Keratinocyte (primary cell): ENCODE data around the gene TMEM52. TPM values are rescaled to one million over a fixed set of nuclear protein-coding genes. Genes with fewer than 3 reads are reported as not detected.

ENCODE experiments used
- DNase-seq: peaks from one replicate; pipeline ENCODE4 v3.0.0-alpha.2; 2011; ENCODE audit warnings: low read depth, missing footprints, low spot score
- FAIRE-seq: peaks from 2 replicates; lab custom pipeline; 2011; peaks lifted over from hg19 to GRCh38; lab: Jason Lieb, UNC
- H2AFZ ChIP-seq: 2 replicates; pipeline ENCODE4 v1.6.0; 2012; ENCODE audit warnings: low read length, control low read depth, inconsistent platforms; ENCODE audit not compliant: control insufficient read depth
- H3K27ac ChIP-seq: 2 replicates; pipeline ENCODE4 v1.5.1; 2011; ENCODE audit warnings: low read length; ENCODE audit not compliant: control insufficient read depth, insufficient read depth
- H3K27me3 ChIP-seq: 3 replicates; pipeline ENCODE4 v1.6.0; 2011; ENCODE audit warnings: low read length; ENCODE audit not compliant: control insufficient read depth, insufficient read depth; ENCODE audit errors: extremely low read depth
- H3K36me3 ChIP-seq, 2 experiments: 2 replicates in 1 of 2; 3 replicates in 1 of 2; pipeline ENCODE4 v1.5.1; 2011; ENCODE audit warnings: low read length in 2 of 2, mild to moderate bottlenecking in 1 of 2; ENCODE audit not compliant: control insufficient read depth in 2 of 2, insufficient read depth in 2 of 2; ENCODE audit errors: extremely low read depth in 1 of 2
- H3K4me1 ChIP-seq: 3 replicates; pipeline ENCODE4 v1.5.1; 2011; ENCODE audit warnings: low read length; ENCODE audit not compliant: control insufficient read depth, insufficient read depth; ENCODE audit errors: extremely low read depth
- H3K4me2 ChIP-seq: 3 replicates; pipeline ENCODE4 v1.6.0; 2011; ENCODE audit warnings: low read depth, low read length; ENCODE audit not compliant: control insufficient read depth, insufficient read depth; ENCODE audit errors: extremely low read depth
- H3K4me3 ChIP-seq, 3 experiments: fragments of 200-600 bp in 1 of 3; sonication (generic) in 1 of 3; 2 replicates in 2 of 3; 3 replicates in 1 of 3; pipeline ENCODE4 v1.5.1; 2011 to 2016; ENCODE audit warnings: low read length in 3 of 3, mild to moderate bottlenecking in 3 of 3, control low read depth in 2 of 3, inconsistent platforms in 1 of 3, low read depth in 1 of 3, mixed read lengths in 1 of 3, mixed run types in 1 of 3, moderate library complexity in 1 of 3; ENCODE audit not compliant: control insufficient read depth in 2 of 3, insufficient read depth in 2 of 3; ENCODE audit errors: extremely low read depth in 1 of 3
- H3K79me2 ChIP-seq: 2 replicates; pipeline ENCODE4 v1.6.0; 2012; ENCODE audit warnings: low read length; ENCODE audit not compliant: control insufficient read depth, insufficient read depth
- H3K9ac ChIP-seq: 3 replicates; pipeline ENCODE4 v1.6.0; 2011; ENCODE audit warnings: low read length; ENCODE audit not compliant: control insufficient read depth, insufficient read depth; ENCODE audit errors: extremely low read depth
- H3K9me1 ChIP-seq: 3 replicates; pipeline ENCODE4 v1.6.0; 2011; ENCODE audit warnings: low read length; ENCODE audit not compliant: control insufficient read depth, insufficient read depth; ENCODE audit errors: extremely low read depth
- H3K9me3 ChIP-seq: 2 replicates; pipeline ENCODE4 v1.5.1; 2012; ENCODE audit warnings: low read depth, low read length; ENCODE audit not compliant: control insufficient read depth
- H4K20me1 ChIP-seq: 3 replicates; pipeline ENCODE4 v1.6.0; 2011; ENCODE audit warnings: low read length; ENCODE audit not compliant: control insufficient read depth, insufficient read depth; ENCODE audit errors: extremely low read depth
- CTCF ChIP-seq, 3 experiments: IDR thresholded peaks in 1 of 3; conservative IDR thresholded peaks in 1 of 3; optimal IDR thresholded peaks in 1 of 3; 2 replicates in 2 of 3; 3 replicates in 1 of 3; pipeline versions ENCODE3 to v1.5.1; 2011; ENCODE audit warnings: low read length in 3 of 3, mild to moderate bottlenecking in 3 of 3, moderate library complexity in 2 of 3, control low read depth in 1 of 3, inconsistent platforms in 1 of 3; ENCODE audit not compliant: insufficient read depth in 2 of 3; ENCODE audit errors: extremely low read depth in 1 of 3
- EZH2 ChIP-seq: IDR thresholded peaks from one replicate; pipeline ENCODE4 v1.6.1; 2012; ENCODE audit warnings: inconsistent platforms, mild to moderate bottlenecking, low read length, moderate library complexity
- dilution Hi-C: fragments of 300-500 bp; cut with MboI; formaldehyde crosslinking; loops from one replicate; pipeline ENCODE4 v1.7.0; 2020; ENCODE audit warnings: low sequenced_read_pairs; ENCODE audit not compliant: extremely low pct_ligation_motif_present
- polyA plus RNA-seq, 5 experiments: library from polyadenylated mRNA; depleted of rRNA in 3 of 5; stranded (reverse) in 3 of 5; stranded (forward) in 1 of 5; unstranded in 1 of 5; fragments of >200 nt; gene quantifications; 1 replicate in 1 of 5; 2 replicates in 3 of 5; 3 replicates in 1 of 5; pipeline versions ENCODE4 v1.2.1 to v1.2.3, GENCODE V29; 2011 to 2012; ENCODE audit warnings: missing spikeins in 2 of 5, low read depth in 1 of 5, low replicate concordance in 1 of 5

The TMEM52 gene
- polyA plus RNA-seq, 1 donor (not counting 4 experiments of a cell fraction or from before 2014, with no cell fraction given), result 0.10 TPM

GRCh38 chr1:1910033-1910465 is 9.0 kb downstream of the TMEM52 start:
- DNase-seq (no peak), FAIRE-seq (peak; percentile 26)
- H2AFZ ChIP-seq, result no peak overlapping the region
- no peak overlapping the region for H3K27ac ChIP-seq
- H3K9ac ChIP-seq, result peak overlapping the region; percentile 62
- dilution Hi-C loops, result no loop called here
- peak overlapping the region; percentile 76 for H3K4me2 ChIP-seq
- TF ChIP-seq EZH2 (no peak), CTCF (optimal IDR thresholded peaks at IDR 0.05 in 1 of 3, IDR thresholded peaks at IDR 0.05 in 1 of 3, conservative IDR thresholded peaks at IDR 0.05 in 1 of 3; ENCODE audit: extremely low read depth in 1 of 3, insufficient read depth in 2 of 3, low read length in 3 of 3) (no peak)
- no peak overlapping the region for H3K4me3 ChIP-seq
- H3K27me3 ChIP-seq, result no peaks in the 10 kb centered on the region
- no peaks in the 10 kb centered on the region for H3K9me3 ChIP-seq
- H3K79me2 ChIP-seq, result no peaks in the 10 kb centered on the region
- H3K36me3 ChIP-seq, result no peaks in the 10 kb centered on the region
- H3K4me1 ChIP-seq, result peaks cover 19% of the 10 kb centered on the region
- no peaks in the 10 kb centered on the region for H3K9me1 ChIP-seq
- H4K20me1 ChIP-seq, result no peaks in the 10 kb centered on the region

GRCh38 chr1:1908506-1908791 is 10.6 kb downstream of the TMEM52 start:
- DNase-seq (no peak), FAIRE-seq (no peak)
- dilution Hi-C loops, result no loop called here
- Histone ChIP-seq H3K9me1 (no peaks in the 10 kb centered on the region), H3K36me3 (no peaks in the 10 kb centered on the region), H3K27ac (peak overlapping the region; percentile 85), H3K27me3 (no peaks in the 10 kb centered on the region), H2AFZ (peak overlapping the region; percentile 83), H3K4me1 (peaks cover 19% of the 10 kb centered on the region), H4K20me1 (no peaks in the 10 kb centered on the region), H3K9me3 (no peaks in the 10 kb centered on the region), H3K4me3 (peak overlapping the region; percentile 38 to 68 (median 59)), H3K79me2 (no peaks in the 10 kb centered on the region), H3K9ac (peak overlapping the region; percentile 87), H3K4me2 (peak overlapping the region; percentile 84)
- TF ChIP-seq CTCF (optimal IDR thresholded peaks at IDR 0.05 in 1 of 3, IDR thresholded peaks at IDR 0.05 in 1 of 3, conservative IDR thresholded peaks at IDR 0.05 in 1 of 3; ENCODE audit: extremely low read depth in 1 of 3, insufficient read depth in 2 of 3, low read length in 3 of 3), result no peak
- TF ChIP-seq EZH2, result no peak
